Hematopoietic multipotent progenitor cell treated with erythropoietin and hydrocortisone succinate and interleukin-3 and kit ligand, for 17 days (in vitro differentiated cells): ENCODE measurements around the gene MRPL14.

Experiments used
- DNase-seq: peaks from one replicate; pipeline ENCODE4 v3.0.0-alpha.2; 2015; ENCODE audit warnings: low spot score

The MRPL14 gene

GRCh38 chr6:44122801-44123200 is 4.5 kb downstream of the MRPL14 start:
- no peak for DNase-seq

- no peak for DNase-seq
Observed at GRCh38 chr6:44120692-44121443, 6.4 kb downstream of the MRPL14 start.

GRCh38 chr6:44119704-44120262 is 7.5 kb downstream of the MRPL14 start:
- DNase-seq, result no peak

- DNase-seq, result no peak
Observed at GRCh38 chr6:44117397-44118128, 9.7 kb downstream of the MRPL14 start.

GRCh38 chr6:44116641-44117382 is 10.4 kb downstream of the MRPL14 start:
- no peak for DNase-seq

- no peak for DNase-seq
Observed at GRCh38 chr6:44115866-44116265, 11.4 kb downstream of the MRPL14 start.

GRCh38 chr6:44113414-44113813 is 13.8 kb downstream of the MRPL14 start:
- DNase-seq, result no peak

- DNase-seq, result no peak
Observed at GRCh38 chr6:44111434-44112417, 15.5 kb downstream of the MRPL14 start.

GRCh38 chr6:44110966-44111365 is 16.3 kb downstream of the MRPL14 start:
- DNase-seq, result no peak

GRCh38 chr6:44110005-44110676 is 17.1 kb downstream of the MRPL14 start:
- DNase-seq, result no peak

- no peak for DNase-seq
Observed at GRCh38 chr6:44109212-44109611, 18.0 kb downstream of the MRPL14 start.

- DNase-seq, result no peak
Observed at GRCh38 chr6:44108471-44108870, 18.8 kb downstream of the MRPL14 start.

GRCh38 chr6:44107017-44107416 is 20.2 kb downstream of the MRPL14 start:
- no peak for DNase-seq

GRCh38 chr6:44105993-44106740 is 21.1 kb downstream of the MRPL14 start:
- DNase-seq, result no peak

- DNase-seq, result no peak
Observed at GRCh38 chr6:44105146-44105545, 22.1 kb downstream of the MRPL14 start.

- DNase-seq, result no peak
Observed at GRCh38 chr6:44104481-44105021, 22.7 kb downstream of the MRPL14 start.

- DNase-seq, result no peak
Observed at GRCh38 chr6:44102527-44102926, 24.7 kb downstream of the MRPL14 start.

GRCh38 chr6:44101832-44102231 is 25.4 kb downstream of the MRPL14 start:
- no peak for DNase-seq

- DNase-seq, result peak; percentile 59
Observed at GRCh38 chr6:44100088-44100550, 27.1 kb downstream of the MRPL14 start.

GRCh38 chr6:44099192-44099591 is 28.1 kb downstream of the MRPL14 start:
- no peak for DNase-seq
